Subcutaneous adipose tissue (tissue), 4 donors: ENCODE data around the gene STAB2. TPM values are rescaled to one million over a fixed set of nuclear protein-coding genes. Genes with fewer than 3 reads are reported as not detected.

Experiments used
- total RNA-seq, 4 donors: library from RNA; depleted of rRNA; stranded (reverse); fragments of >200 nt; gene quantifications; one replicate each; pipeline ENCODE4 v1.1.0, GENCODE V29; 2016
- TF ChIP-seq, protein P1 (sequence below): fragments of 450-650 bp; IDR thresholded peaks from one replicate; pipeline ENCODE4 v1.5.1; 2016; ENCODE audit warnings: low read depth, mild to moderate bottlenecking, control low read depth, antibody characterized with exemption, moderate library complexity

STAB2 gene
- total RNA-seq, 4 donors from 2014 or later = under 0.01 to 1.5 (median 0.16) TPM; not detected in 1

DNA sequence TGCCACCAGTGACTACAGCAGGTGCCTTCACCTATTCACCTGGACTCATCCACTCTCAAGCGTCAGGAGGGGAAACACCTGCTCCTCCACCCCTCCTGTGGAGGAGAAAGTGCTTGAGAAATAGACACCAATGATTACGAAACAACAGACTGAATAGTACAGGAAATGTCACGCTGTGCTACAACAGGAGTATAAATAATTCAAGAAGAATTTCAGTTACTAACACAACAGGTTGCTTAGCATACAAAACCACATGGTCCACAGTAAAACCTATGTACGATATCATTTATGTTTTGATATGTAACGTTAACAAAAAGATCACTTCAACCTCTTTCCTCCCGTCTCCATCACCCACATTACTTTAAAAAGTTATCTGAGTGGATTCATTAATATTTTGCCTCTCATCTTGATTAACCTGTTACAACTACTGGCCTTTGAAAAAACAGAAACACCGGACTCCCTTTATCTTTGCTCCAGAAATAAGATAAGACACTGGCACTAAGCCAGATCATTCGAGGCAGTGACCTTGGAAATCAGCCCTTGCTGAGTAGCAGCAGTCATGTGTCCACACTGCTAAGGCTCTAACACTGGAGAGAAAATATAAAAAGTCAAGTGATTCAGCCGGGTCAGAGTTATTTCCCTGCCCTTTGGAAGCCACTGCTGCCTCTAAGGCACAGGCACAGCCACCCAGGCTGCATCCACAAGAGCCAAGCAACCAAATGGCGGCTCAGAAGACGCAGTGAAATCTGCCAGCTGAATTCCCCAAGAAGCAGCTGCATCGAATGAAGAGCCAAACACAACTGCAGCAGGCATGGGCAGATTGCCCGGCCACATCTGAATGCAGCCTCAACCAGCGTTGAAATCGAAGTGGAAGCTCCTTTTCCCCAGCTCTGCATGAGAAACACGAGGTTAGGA, 213.0 kb downstream of the STAB2 start:
- TF ChIP-seq, protein P1, sequence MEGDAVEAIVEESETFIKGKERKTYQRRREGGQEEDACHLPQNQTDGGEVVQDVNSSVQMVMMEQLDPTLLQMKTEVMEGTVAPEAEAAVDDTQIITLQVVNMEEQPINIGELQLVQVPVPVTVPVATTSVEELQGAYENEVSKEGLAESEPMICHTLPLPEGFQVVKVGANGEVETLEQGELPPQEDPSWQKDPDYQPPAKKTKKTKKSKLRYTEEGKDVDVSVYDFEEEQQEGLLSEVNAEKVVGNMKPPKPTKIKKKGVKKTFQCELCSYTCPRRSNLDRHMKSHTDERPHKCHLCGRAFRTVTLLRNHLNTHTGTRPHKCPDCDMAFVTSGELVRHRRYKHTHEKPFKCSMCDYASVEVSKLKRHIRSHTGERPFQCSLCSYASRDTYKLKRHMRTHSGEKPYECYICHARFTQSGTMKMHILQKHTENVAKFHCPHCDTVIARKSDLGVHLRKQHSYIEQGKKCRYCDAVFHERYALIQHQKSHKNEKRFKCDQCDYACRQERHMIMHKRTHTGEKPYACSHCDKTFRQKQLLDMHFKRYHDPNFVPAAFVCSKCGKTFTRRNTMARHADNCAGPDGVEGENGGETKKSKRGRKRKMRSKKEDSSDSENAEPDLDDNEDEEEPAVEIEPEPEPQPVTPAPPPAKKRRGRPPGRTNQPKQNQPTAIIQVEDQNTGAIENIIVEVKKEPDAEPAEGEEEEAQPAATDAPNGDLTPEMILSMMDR = no peak

DNA sequence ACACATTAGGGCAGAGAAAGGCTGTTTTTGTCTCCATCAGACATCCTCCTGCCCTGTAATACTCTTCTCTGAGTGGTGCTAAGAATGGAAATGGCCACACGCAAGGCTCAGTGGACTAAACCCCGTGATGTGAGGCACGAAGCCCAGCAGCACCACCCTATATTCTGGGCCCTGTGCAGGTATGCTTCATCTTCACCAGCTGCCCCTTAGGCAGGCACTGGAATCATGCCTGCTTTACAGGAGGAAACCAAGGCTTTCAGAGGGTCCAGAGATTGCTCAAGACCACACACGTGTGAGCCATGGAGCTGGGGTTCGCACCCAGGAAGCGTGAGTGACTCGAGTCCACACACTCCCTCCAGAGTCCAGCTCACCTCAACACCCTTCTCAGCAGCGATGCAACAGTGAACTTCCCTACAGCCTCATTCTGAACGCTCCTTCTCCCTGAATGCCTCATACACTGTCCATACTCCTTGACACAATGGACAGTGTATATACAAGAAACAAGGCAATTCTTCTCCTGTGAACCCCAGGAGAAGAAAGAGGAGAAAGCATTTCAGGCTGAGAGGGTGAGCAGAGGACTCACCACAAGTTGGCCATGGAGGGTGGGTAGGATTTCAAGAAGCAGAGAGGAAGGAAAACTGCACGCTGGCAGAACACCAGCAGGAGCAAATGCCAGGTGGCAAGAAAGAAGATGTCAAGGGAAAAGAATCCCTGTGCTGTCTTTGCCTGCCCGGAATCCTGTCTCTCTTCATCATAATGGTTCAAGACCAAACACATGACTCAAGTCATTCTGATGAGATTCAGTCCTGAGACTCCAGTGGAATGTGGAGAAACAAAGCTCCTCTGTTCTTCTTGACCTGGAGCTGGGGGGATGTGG, 214.9 kb downstream of the STAB2 start:
- TF ChIP-seq, protein P1 = no peak

DNA sequence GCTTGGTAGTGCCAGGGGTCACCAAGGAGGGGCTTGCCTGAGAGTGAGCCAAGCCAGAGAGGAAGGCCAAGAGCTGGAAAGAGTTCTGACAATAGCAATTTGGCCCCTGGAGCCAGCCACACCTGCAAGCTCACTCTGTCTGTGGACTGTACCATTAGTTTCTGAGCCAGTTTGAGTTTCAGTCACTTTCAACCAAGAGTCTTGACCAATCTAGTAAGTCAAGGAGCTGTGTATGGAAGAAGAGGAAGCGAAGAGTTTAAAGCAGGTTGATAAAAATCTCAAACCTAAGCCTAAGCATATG, 215.5 kb downstream of the STAB2 start:
- TF ChIP-seq, protein P1 = no peak

DNA sequence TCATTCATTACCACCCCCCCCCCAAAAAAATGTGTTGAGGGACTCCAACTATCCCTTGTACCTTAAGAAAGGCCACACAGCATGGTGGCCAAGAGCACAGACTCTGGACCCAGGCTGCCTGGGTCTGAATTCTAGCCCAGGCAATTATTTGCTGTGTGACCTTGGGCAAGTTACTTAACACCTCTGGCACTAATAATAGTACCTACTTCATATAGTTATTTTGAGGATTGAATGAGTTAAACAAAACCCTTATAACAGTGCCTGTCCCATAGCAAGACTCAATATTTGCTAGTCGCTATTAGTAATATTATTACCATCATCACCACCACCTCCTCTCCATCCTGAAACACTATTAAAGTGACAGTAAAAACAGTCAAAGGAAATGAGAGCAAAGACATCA, 216.8 kb downstream of the STAB2 start:
- TF ChIP-seq, protein P1 = no peak

DNA sequence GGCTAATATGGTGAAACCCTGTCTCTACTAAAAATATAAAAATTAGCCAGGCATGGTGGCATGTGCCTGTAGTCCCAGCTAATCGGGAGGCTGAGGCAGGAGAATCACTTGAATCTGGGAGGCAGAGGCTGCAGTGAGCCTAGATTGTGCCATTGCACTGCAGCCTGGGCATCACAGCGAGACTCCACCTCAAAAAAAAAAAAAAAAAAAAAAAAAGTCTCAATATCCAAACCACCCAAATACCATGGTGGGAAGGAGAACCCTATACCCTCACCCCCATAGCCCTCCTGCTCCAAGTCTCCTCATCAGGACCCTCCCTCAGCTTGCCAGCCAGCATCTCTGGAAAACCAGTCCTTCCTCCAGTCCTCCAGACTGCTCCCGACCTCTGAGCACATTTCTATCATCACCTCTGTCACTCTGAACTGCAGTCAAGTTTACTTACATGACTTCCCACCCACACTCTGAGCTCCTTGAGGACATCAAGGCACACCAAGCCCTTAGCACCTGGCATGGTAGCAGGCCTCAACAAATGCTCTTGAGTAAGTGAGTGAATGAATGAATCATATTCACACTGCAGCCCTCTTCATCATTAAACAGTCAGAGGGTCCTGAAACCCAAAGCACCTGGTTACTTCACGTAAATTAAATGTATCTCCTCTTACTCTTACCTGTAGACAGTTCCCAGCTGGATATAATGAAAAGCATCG, 218.7 kb downstream of the STAB2 start:
- TF ChIP-seq, protein P1 = no peak

DNA sequence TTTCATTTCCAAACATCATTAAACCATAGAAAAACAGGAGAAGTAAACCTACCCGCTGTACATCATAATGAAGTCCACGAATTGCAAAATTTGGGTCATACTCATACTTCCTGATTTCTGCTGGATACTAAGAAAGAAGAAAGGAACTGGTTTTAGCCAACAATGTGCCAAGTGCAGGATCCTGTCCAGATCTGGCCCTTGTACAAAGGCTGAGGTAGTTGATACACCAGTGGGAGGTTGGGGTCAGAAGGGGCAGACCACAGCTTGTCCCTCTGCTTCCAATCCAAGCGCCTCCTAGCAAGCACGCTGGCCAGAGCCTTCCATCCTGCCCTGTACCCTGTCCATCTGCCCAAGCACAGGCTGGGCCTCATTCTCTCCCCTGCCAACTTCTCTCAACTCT, 219.7 kb downstream of the STAB2 start:
- TF ChIP-seq, protein P1 = no peak
